Stimulated activated naive CD8-positive, alpha-beta T cell treated with anti-CD3 and anti-CD28 coated beads, Interleukin-15, Interleukin-2, amounts not matched to agents 100 ng/mL and 50 ng/mL, for 24 hours (primary cell): Measurements from ENCODE around the gene HOXB13.
A peak's percentile ranks its signal among the peaks of the same experiment; 100 is the strongest.

ENCODE experiments used
- H3K27ac Mint-ChIP-seq: one replicate; pipeline ENCODE4 v1.8.0; 2021; ENCODE audit warnings: mild to moderate bottlenecking, mixed read lengths
- H3K27me3 Mint-ChIP-seq: one replicate; pipeline ENCODE4 v1.8.0; 2021; ENCODE audit warnings: mixed read lengths
- H3K36me3 Mint-ChIP-seq: one replicate; pipeline ENCODE4 v1.8.0; 2021; ENCODE audit warnings: low read depth, mixed read lengths
- H3K4me1 Mint-ChIP-seq: one replicate; pipeline ENCODE4 v1.8.0; 2021; ENCODE audit warnings: low read depth, mixed read lengths
- H3K4me3 Mint-ChIP-seq: one replicate; pipeline ENCODE4 v1.8.0; 2021; ENCODE audit warnings: mild to moderate bottlenecking, mixed read lengths
- H3K9me3 Mint-ChIP-seq: one replicate; pipeline ENCODE4 v1.8.0; 2021; ENCODE audit warnings: mixed read lengths

HOXB13 gene

GRCh38 chr17:48752399-48753288 is 24.1 kb upstream of the HOXB13 start:
- Mint-ChIP-seq H3K27me3 (peaks cover 89% of the 10 kb centered on the region), H3K4me1 (peaks cover 3% of the 10 kb centered on the region), H3K27ac (no peak overlapping the region), H3K36me3 (no peaks in the 10 kb centered on the region), H3K9me3 (no peaks in the 10 kb centered on the region), H3K4me3 (no peak overlapping the region)

GRCh38 chr17:48751733-48752398 is 23.3 kb upstream of the HOXB13 start:
- no peak overlapping the region for H3K27ac Mint-ChIP-seq
- no peaks in the 10 kb centered on the region for H3K36me3 Mint-ChIP-seq
- H3K9me3 Mint-ChIP-seq: no peaks in the 10 kb centered on the region
- peaks cover 91% of the 10 kb centered on the region for H3K27me3 Mint-ChIP-seq
- H3K4me1 Mint-ChIP-seq: peaks cover 3% of the 10 kb centered on the region
- H3K4me3 Mint-ChIP-seq: no peak overlapping the region

DNA sequence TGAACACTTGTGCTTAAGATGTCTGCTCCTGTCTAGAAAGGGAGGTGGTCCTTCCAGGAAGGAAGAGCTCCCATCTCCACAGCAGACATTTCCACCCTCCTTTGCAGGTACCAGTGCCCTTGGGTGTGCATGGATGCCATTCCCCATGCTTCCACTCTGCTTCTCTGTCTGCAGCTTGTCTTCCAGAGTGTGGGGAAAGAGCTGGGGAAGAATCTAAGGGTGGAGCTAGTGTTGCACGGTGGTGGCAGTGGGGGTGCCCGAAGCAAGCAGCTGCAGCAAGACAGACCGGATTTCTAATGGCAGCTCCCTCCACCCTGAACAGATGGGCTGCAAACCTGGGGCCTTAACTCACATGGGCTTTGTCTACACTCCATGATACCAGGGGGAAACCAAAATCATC is 22.6 kb upstream of the HOXB13 start:
- no peaks in the 10 kb centered on the region for H3K9me3 Mint-ChIP-seq
- peaks cover 91% of the 10 kb centered on the region for H3K27me3 Mint-ChIP-seq

GRCh38 chr17:48749621-48750553 is 21.3 kb upstream of the HOXB13 start:
- Mint-ChIP-seq H3K27me3 (peaks cover 91% of the 10 kb centered on the region), H3K27ac (no peak overlapping the region), H3K36me3 (no peaks in the 10 kb centered on the region), H3K4me3 (no peak overlapping the region), H3K4me1 (peaks cover 3% of the 10 kb centered on the region), H3K9me3 (no peaks in the 10 kb centered on the region)

More for the DNA sequence above, 22.6 kb upstream of the HOXB13 start:
- Mint-ChIP-seq H3K36me3 (no peaks in the 10 kb centered on the region), H3K4me3 (no peak overlapping the region), H3K4me1 (peaks cover 3% of the 10 kb centered on the region), H3K27ac (no peak overlapping the region)

DNA sequence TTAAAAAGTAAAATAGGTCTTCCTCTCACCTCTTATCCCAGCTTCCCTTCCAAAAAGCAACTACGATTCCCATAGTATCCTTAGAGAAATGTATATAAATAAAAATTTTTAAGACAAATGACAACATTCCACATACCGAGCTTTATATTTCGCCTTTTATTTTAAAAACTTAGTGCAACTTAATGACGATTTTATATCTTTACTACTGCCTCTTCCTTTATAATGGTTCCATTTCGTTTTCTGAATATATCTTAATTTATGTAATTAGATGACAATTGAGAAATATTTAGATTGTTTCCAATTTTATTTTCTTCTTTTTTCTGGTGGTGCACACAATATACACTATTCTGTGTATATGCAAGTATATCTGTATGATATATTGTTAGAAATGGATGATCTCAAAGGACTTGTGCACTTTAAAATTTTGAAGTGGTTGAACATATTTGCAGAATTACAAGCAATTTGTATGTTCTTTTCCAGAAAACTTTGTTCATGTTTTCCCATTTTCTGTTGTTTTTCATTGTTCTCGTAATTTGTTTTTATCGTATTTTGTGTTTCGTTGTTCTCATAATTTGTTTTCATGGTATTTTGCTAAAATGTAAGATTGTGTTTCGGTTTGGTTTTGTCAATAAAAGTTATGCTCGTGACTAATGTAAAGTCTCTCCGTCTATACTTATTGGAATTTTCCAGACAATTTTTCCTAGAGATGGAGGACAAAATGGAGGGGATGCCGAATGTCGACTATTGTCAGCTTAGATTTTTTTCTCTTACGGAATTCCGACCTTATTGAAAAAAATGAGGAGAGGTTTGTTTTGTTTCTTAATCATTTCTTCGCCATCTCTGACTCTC is 20.4 kb upstream of the HOXB13 start:
- no peak overlapping the region for H3K27ac Mint-ChIP-seq
- H3K27me3 Mint-ChIP-seq: peaks cover 91% of the 10 kb centered on the region
- no peak overlapping the region for H3K4me3 Mint-ChIP-seq
- H3K36me3 Mint-ChIP-seq: no peaks in the 10 kb centered on the region
- peaks cover 3% of the 10 kb centered on the region for H3K4me1 Mint-ChIP-seq
- no peaks in the 10 kb centered on the region for H3K9me3 Mint-ChIP-seq

DNA sequence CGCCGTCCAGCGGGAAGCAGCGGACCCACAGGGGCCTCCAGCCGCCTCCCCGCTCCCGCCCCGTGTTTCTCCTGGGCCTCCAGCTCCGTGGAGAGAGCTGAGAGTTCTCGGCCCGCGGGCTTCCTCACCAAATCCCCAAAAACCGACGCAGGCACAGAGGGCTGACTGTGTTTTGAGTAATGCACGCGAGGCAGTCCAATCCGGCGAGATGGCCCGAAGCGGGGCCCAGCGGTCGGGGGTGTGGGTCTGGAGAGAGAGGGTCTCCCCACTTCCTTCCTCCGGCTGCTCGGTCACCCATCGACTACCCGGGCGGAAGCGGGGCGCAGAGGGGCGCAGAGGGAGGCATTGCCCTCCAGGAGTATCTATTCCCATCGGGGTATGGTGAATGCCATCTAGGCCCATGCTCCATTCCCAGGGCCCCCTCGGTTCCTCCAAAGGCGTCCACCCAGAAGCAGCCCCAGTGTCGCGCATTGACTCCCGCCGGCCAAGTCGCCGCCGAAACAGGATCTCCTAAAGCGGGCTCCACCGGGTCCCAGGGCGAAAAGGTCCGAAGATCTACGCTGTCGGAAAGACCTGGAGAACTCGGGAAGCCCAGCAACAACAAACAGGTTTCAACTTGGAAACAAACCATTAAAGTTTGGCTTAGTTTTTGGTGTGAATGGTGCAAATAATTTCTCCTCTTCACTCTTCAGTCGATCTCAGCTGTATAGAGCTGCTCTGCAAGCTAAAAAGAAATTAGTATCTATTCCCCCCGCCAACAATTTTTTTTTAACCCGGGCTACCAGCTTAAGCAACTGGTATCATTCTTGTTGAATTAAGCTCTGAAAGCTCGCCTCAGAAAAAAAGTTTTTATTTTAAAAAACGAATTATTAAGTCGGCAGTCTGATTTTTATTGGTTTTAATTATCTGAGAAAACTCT is 19.2 kb upstream of the HOXB13 start:
- H3K27ac Mint-ChIP-seq: no peak overlapping the region
- H3K9me3 Mint-ChIP-seq: no peaks in the 10 kb centered on the region
- H3K36me3 Mint-ChIP-seq: no peaks in the 10 kb centered on the region
- no peaks in the 10 kb centered on the region for H3K4me1 Mint-ChIP-seq
- H3K27me3 Mint-ChIP-seq: peaks cover 92% of the 10 kb centered on the region
- no peak overlapping the region for H3K4me3 Mint-ChIP-seq

DNA sequence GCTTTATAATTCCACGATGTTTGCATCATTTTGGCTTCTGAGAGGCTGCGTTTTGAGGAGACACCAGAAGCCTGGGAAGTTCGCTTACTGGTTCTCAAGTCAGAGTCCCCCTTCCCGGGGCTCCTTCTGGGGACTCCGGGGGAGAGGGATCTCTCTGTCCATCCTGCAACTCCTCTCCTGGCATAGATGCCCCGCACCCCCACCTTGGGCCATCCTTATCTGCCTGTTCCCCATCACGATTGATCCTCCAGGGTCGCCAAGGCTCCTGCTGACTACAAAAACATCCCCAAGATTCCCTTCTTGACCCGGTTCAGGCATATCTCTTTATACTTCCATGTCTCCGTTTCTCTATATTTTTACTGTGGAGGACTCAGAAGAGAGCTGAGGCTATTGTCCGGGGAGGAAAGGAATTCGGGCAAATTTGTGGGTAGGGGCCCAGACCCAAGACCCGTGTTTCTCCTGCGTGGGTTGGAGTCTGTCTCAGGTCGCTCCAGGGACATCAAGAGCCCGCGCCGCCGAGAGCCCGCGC is 18.4 kb upstream of the HOXB13 start:
- H3K9me3 Mint-ChIP-seq: no peaks in the 10 kb centered on the region
- H3K27me3 Mint-ChIP-seq: peaks cover 93% of the 10 kb centered on the region
- H3K4me1 Mint-ChIP-seq: no peaks in the 10 kb centered on the region
- no peak overlapping the region for H3K27ac Mint-ChIP-seq
- no peaks in the 10 kb centered on the region for H3K36me3 Mint-ChIP-seq
- H3K4me3 Mint-ChIP-seq: peak overlapping the region; percentile 23

DNA sequence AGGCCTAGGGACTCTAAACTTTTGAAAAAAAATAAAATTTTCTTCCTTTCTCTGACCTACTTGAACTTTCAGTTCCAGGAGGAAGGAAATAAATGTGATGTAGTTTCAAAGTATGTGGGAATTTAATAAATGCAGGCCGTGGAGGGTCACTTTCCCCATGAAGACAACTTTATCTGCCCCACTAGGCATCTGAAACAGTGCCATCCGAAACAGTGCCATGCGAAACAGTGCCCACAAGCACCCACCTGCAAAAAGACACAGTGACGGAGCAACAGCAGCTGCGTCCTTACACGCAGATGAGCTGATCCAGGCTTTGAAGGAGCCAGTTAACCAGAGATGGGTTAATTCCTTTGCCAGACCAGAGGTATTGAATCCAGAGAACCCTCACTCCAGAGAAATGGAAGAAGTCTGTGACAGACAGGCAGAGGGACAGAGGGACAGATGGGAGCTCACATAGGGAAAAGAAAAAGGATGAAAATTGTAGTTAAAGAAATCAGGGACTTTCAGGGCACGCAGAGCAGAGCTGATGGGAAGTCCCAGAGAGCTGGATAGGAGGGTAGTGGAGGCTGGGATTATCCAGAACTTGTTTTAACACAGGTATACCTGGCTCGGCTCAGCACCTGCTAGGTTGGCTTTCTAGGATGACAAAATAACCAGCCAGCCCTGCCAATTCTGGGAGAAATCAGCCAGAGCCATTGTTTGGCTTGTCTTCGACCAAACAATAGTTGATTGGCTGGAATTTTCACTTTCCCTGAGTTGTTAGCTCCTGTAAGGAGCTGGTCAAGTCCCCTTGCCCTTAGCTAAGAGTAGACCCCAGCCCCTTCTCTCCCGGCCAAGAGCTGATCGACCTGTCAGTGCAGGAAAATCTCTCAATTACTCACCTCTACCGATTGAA is 17.1 kb upstream of the HOXB13 start:
- Mint-ChIP-seq H3K4me3 (no peak overlapping the region), H3K27ac (no peak overlapping the region)

GRCh38 chr17:48740537-48740936 is 12.0 kb upstream of the HOXB13 start:
- no peak overlapping the region for H3K27ac Mint-ChIP-seq
- no peaks in the 10 kb centered on the region for H3K9me3 Mint-ChIP-seq
- H3K4me3 Mint-ChIP-seq: no peak overlapping the region
- no peaks in the 10 kb centered on the region for H3K36me3 Mint-ChIP-seq
- H3K27me3 Mint-ChIP-seq: peaks cover 94% of the 10 kb centered on the region
- peaks cover 5% of the 10 kb centered on the region for H3K4me1 Mint-ChIP-seq

More for the DNA sequence above, 17.1 kb upstream of the HOXB13 start:
- Mint-ChIP-seq H3K36me3 (no peaks in the 10 kb centered on the region), H3K27me3 (peaks cover 93% of the 10 kb centered on the region), H3K9me3 (no peaks in the 10 kb centered on the region), H3K4me1 (no peaks in the 10 kb centered on the region)

- no peak overlapping the region for H3K27ac Mint-ChIP-seq
- H3K27me3 Mint-ChIP-seq: peaks cover 94% of the 10 kb centered on the region
- no peaks in the 10 kb centered on the region for H3K9me3 Mint-ChIP-seq
- H3K4me1 Mint-ChIP-seq: peaks cover 5% of the 10 kb centered on the region
- H3K4me3 Mint-ChIP-seq: peak overlapping the region; percentile 68
- no peaks in the 10 kb centered on the region for H3K36me3 Mint-ChIP-seq
Measured at GRCh38 chr17:48738803-48739526, 10.4 kb upstream of the HOXB13 start.

- H3K4me1 Mint-ChIP-seq: peaks cover 11% of the 10 kb centered on the region
Measured at GRCh38 chr17:48738424-48738802, 9.9 kb upstream of the HOXB13 start.

More at GRCh38 chr17:48738424-48738802, 9.9 kb upstream of the HOXB13 start:
- H3K27me3 Mint-ChIP-seq: peaks cover 94% of the 10 kb centered on the region
- no peak overlapping the region for H3K4me3 Mint-ChIP-seq
- H3K36me3 Mint-ChIP-seq: no peaks in the 10 kb centered on the region
- no peak overlapping the region for H3K27ac Mint-ChIP-seq
- no peaks in the 10 kb centered on the region for H3K9me3 Mint-ChIP-seq
